A673 (cell line): ENCODE results near the gene OR6K2. TPM values are rescaled to one million over a fixed set of nuclear protein-coding genes. Genes with fewer than 3 reads are reported as not detected.

Source experiments
- BruUV-seq: library from RNA; stranded (reverse); fragments of 400-500 nt; replicated peaks from 2 replicates; lab custom pipeline; 2021; lab: Mats Ljungman, UMichigan
- CTCF ChIA-PET: fragments of 300-600 bp; sonication (Branson Sonifier 250); formaldehyde crosslinking; loops from one replicate; lab custom pipeline; 2022; ENCODE audit warnings: antibody characterized with exemption; lab: Charles Lee
- POLR2A ChIA-PET: fragments of 300-600 bp; sonication (Branson Sonifier 250); formaldehyde crosslinking; loops from one replicate; lab custom pipeline; 2022; ENCODE audit warnings: antibody characterized with exemption; ENCODE audit not compliant: low non-redundant PET; lab: Charles Lee
- DNase-seq: peaks from one replicate; pipeline ENCODE4 v3.0.0-alpha.2; 2015; ENCODE audit warnings: low spot score
- H3K27ac ChIP-seq: fragments of 200-600 bp; sonication (generic); 2 replicates; pipeline ENCODE4 v1.5.1; 2016; ENCODE audit warnings: mixed run types, low read depth, mild to moderate bottlenecking, mixed read lengths, antibody characterized with exemption, low read length; ENCODE audit not compliant: poor library complexity, severe bottlenecking
- H3K27me3 ChIP-seq: fragments of 200-600 bp; sonication (generic); replicated peaks from 2 replicates; pipeline ENCODE4 v1.6.1; 2017; ENCODE audit warnings: mixed run types, low read depth, mild to moderate bottlenecking, mixed read lengths, antibody characterized with exemption, low read length; ENCODE audit not compliant: insufficient read depth, poor library complexity
- H3K36me3 ChIP-seq: fragments of 200-600 bp; sonication (generic); 2 replicates; pipeline ENCODE4 v1.6.1; 2016; ENCODE audit warnings: mixed run types, mild to moderate bottlenecking, mixed read lengths, antibody characterized with exemption, low read length; ENCODE audit not compliant: insufficient read depth, poor library complexity, severe bottlenecking
- H3K4me1 ChIP-seq: fragments of 200-600 bp; sonication (generic); 2 replicates; pipeline ENCODE4 v1.6.1; 2017; ENCODE audit warnings: mixed run types, mild to moderate bottlenecking, mixed read lengths, antibody characterized with exemption, low read length; ENCODE audit not compliant: insufficient read depth, poor library complexity, severe bottlenecking
- H3K4me3 ChIP-seq: fragments of 200-600 bp; sonication (generic); 2 replicates; pipeline ENCODE4 v1.5.1; 2016; ENCODE audit warnings: low read depth, mixed run types, mild to moderate bottlenecking, mixed read lengths, low read length; ENCODE audit not compliant: poor library complexity, severe bottlenecking
- H3K9me3 ChIP-seq: fragments of 200-600 bp; sonication (generic); 2 replicates; pipeline ENCODE4 v1.6.1; 2016; ENCODE audit warnings: mixed run types, low read depth, mild to moderate bottlenecking, mixed read lengths, antibody characterized with exemption, low read length; ENCODE audit not compliant: poor library complexity, severe bottlenecking
- EZH2 ChIP-seq: fragments of 200-600 bp; sonication (generic); IDR thresholded peaks from 2 replicates; pipeline ENCODE4 v1.6.1; 2017; ENCODE audit warnings: borderline replicate concordance, low read depth, mild to moderate bottlenecking, mixed read lengths, antibody characterized with exemption, low read length; ENCODE audit not compliant: poor library complexity, severe bottlenecking
- intact Hi-C: fragments of 100-400 bp; cut with micrococcal nuclease; formaldehyde crosslinking; loops from one replicate; pipeline ENCODE4 v1.10.0; 2022; ENCODE audit not compliant: unreplicated experiment
- total RNA-seq: library from RNA; stranded (reverse); gene quantifications from 2 replicates; pipeline ENCODE4 v1.2.3, GENCODE V29; 2021
- TF ChIP-seq, protein P1 (sequence below): fragments of 300-800, 200-600 bp; sonication (generic); conservative IDR thresholded peaks from 2 replicates; pipeline ENCODE4 v1.5.1; 2017; ENCODE audit warnings: low read depth, mild to moderate bottlenecking, antibody characterized with exemption, low read length, moderate library complexity, mixed read lengths

Gene OR6K2
- total RNA-seq, 1 experiment from 2014 or later = not detected

DNA sequence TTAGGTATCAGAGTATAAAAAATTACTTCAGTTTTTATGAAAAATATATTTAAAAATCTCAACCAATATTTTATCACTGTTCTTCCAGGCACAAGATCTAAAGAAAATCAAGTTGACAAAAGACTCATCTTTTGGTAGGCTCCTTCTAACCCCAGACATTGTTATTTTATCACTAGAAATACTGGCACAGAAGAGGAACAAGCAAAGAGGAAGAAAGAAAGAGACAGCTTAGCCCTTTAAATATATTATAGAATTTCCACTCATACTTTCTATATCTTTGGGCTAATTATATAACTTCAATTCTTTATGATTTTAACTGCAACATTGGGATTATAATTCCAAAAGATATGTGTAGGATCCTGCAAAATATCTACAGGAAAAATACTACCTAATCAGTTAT lies 46.4 kb downstream of the OR6K2 start:
- POLR2A ChIA-PET = no interaction called here
- no TSS peak for BruUV-seq
- no peaks in the 10 kb centered on the region for H3K4me1 ChIP-seq

DNA sequence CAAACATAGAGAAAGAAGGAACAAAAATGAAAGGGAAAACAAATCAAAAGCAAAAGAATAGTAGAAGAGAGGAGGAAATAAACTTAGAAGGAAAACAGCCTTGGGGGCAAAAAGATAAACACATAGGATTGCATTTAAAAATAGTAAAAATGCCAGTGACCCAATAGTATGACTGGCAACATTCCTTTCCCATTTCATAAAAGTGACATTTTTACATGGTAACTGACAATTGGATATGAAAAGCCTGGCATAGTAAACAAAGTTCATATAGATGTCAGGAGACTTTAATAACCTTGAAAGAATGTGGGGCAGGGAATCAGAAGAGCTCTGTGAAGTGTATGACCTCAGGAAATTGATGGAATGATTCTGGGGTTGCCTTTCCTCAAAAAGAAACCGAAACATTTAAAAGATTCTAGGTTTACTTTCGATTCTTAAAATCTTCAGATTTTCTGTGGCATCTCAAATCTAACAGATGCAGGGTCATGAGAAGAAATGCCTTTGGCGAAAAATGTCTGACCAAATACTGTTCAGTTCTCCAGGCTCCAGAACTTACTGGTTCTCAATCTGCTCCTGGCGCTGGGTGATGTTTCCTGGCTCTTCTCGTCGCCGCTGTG lies 47.6 kb downstream of the OR6K2 start:
- no peak for DNase-seq
- TF ChIP-seq EZH2 = no peak
- TF ChIP-seq, protein P1, sequence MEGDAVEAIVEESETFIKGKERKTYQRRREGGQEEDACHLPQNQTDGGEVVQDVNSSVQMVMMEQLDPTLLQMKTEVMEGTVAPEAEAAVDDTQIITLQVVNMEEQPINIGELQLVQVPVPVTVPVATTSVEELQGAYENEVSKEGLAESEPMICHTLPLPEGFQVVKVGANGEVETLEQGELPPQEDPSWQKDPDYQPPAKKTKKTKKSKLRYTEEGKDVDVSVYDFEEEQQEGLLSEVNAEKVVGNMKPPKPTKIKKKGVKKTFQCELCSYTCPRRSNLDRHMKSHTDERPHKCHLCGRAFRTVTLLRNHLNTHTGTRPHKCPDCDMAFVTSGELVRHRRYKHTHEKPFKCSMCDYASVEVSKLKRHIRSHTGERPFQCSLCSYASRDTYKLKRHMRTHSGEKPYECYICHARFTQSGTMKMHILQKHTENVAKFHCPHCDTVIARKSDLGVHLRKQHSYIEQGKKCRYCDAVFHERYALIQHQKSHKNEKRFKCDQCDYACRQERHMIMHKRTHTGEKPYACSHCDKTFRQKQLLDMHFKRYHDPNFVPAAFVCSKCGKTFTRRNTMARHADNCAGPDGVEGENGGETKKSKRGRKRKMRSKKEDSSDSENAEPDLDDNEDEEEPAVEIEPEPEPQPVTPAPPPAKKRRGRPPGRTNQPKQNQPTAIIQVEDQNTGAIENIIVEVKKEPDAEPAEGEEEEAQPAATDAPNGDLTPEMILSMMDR = no peak
- H3K36me3 ChIP-seq = no peaks in the 10 kb centered on the region
- no peak overlapping the region for H3K27ac ChIP-seq
- no peaks in the 10 kb centered on the region for H3K9me3 ChIP-seq
- BruUV-seq = no TSS peak
- POLR2A ChIA-PET = no interaction called here
- H3K27me3 ChIP-seq = peaks cover 6% of the 10 kb centered on the region
- H3K4me3 ChIP-seq = no peak overlapping the region
- no peaks in the 10 kb centered on the region for H3K4me1 ChIP-seq
- intact Hi-C loops = no loop called here
- CTCF ChIA-PET = no interaction called here

More for the DNA sequence above, 46.4 kb downstream of the OR6K2 start:
- H3K4me3 ChIP-seq = no peak overlapping the region
- TF ChIP-seq, protein P1 = no peak
- no peak for TF ChIP-seq EZH2
- no peak overlapping the region for H3K27ac ChIP-seq
- no peaks in the 10 kb centered on the region for H3K36me3 ChIP-seq
- CTCF ChIA-PET = no interaction called here
- no peak for DNase-seq
- intact Hi-C loops = no loop called here
- H3K27me3 ChIP-seq = peaks cover 6% of the 10 kb centered on the region
- H3K9me3 ChIP-seq = no peaks in the 10 kb centered on the region

Other genes starting within 250 kb of the OR6K2 start
- not detected in 2 replicates for gene OR10K1, start 238.8 kb downstream of the OR6K2 start, total RNA-seq
- not detected in 2 replicates for gene OR10R2, start 228.4 kb downstream of the OR6K2 start, total RNA-seq
- not detected in 2 replicates for gene OR6Y1, start 146.2 kb downstream of the OR6K2 start, total RNA-seq
- gene OR6P1, start 130.1 kb downstream of the OR6K2 start, total RNA-seq = not detected in 2 replicates
- gene OR10X1, start 120.8 kb downstream of the OR6K2 start, total RNA-seq = not detected in 2 replicates
- gene OR10Z1, start 95.4 kb downstream of the OR6K2 start, total RNA-seq = not detected in 2 replicates
- not detected in 2 replicates for gene SPTA1, start 13.9 kb downstream of the OR6K2 start, total RNA-seq
- gene OR6K3, start 20.1 kb upstream of the OR6K2 start, total RNA-seq = not detected in 2 replicates
- gene OR6K6, start 54.1 kb upstream of the OR6K2 start, total RNA-seq = not detected in 2 replicates
- not detected in 2 replicates for gene OR6N1, start 71.5 kb upstream of the OR6K2 start, total RNA-seq
- not detected in 2 replicates for gene OR6N2, start 80.6 kb upstream of the OR6K2 start, total RNA-seq
- gene MNDA, start 130.7 kb upstream of the OR6K2 start, total RNA-seq = not detected in 2 replicates
- gene PYHIN1, start 230.9 kb upstream of the OR6K2 start, total RNA-seq = not detected in 2 replicates